GM20431 (cell line): ENCODE data around the gene HSCB.
"Not testable (repeated sequence)": the region's sequence is repeated elsewhere in the genome, so short reads cannot be mapped to it uniquely, and the experiment has no call there.

Experiments
- in situ Hi-C: fragments of 300-500 bp; cut with MseI, MboI; formaldehyde crosslinking; loops from one replicate; pipeline ENCODE4 v1.15.0; 2020; ENCODE audit warnings: low sequenced_read_pairs; ENCODE audit not compliant: unreplicated experiment

HSCB gene

GRCh38 chr22:28737701-28738100, 4.1 kb upstream of the HSCB start:
- in situ Hi-C loops = no loop called here

GRCh38 chr22:28738876-28739275, 3.0 kb upstream of the HSCB start:
- in situ Hi-C loops = not testable (repeated sequence)

- in situ Hi-C loops = no loop called here
These were observed 547 bp upstream of the HSCB start for GRCh38 chr22:28741200-28741784.

- in situ Hi-C loops = no loop called here
These were observed 723 bp downstream of the HSCB start for GRCh38 chr22:28742562-28742962.

DNA sequence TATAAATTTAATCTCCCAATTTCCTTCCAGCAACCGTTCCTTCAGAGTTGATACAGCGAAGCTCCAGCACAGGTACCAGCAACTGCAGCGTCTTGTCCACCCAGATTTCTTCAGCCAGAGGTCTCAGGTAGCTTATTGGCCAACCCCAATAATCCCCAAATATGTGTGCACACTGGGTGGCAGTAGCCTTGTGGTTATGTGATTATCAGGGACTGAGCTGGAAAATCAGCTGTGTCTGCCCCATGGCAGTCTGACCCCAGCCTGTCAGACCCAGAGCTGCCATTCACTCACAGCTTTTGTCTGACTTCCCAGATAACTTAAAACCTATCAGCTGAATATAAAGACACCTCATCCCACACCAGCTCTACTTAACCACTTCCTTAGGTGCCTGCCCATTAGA, 2.0 kb downstream of the HSCB start:
- in situ Hi-C loops = no loop called here

GRCh38 chr22:28750471-28750881, 8.6 kb downstream of the HSCB start:
- in situ Hi-C loops = no loop called here

GRCh38 chr22:28754512-28754911, 12.7 kb downstream of the HSCB start:
- in situ Hi-C loops = not testable (repeated sequence)

DNA sequence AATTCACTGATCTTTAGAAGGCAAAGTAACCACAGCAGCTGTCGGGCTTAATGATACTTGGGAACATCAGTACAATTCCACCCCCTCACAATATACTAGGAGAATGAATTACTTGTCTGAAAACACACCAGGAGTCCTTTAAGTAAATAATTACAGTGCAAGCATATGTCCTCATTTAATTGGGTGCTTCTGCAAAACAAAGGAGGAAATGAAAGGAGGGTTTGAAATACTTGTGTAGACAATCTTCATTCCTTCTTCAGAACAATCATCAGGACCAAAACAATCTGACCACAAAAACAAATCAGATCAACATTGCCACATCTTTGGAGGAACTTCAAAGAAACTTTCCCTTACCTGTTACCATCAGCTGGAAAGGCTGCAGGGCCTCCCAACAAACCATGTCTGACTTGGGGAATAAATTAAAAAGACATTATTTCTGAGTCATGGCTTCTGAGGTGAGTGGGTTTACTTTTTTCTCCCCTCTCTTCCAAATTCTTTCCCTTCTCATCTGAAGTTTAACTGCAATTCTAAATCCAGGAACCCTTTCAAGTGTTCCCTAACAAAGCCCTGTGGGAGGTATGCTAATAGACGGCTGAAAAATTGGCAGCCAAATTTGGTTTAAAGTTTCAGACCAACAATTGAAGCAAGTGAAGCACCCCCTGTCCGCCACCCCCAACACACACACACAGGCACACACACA, 18.2 kb downstream of the HSCB start:
- in situ Hi-C loops = no loop called here

- in situ Hi-C loops = no loop called here
These were observed 19.6 kb downstream of the HSCB start for GRCh38 chr22:28761449-28761755.

GRCh38 chr22:28762000-28762399, 20.2 kb downstream of the HSCB start:
- in situ Hi-C loops = not testable (repeated sequence)

GRCh38 chr22:28766628-28767027, 24.8 kb downstream of the HSCB start:
- in situ Hi-C loops = no loop called here

DNA sequence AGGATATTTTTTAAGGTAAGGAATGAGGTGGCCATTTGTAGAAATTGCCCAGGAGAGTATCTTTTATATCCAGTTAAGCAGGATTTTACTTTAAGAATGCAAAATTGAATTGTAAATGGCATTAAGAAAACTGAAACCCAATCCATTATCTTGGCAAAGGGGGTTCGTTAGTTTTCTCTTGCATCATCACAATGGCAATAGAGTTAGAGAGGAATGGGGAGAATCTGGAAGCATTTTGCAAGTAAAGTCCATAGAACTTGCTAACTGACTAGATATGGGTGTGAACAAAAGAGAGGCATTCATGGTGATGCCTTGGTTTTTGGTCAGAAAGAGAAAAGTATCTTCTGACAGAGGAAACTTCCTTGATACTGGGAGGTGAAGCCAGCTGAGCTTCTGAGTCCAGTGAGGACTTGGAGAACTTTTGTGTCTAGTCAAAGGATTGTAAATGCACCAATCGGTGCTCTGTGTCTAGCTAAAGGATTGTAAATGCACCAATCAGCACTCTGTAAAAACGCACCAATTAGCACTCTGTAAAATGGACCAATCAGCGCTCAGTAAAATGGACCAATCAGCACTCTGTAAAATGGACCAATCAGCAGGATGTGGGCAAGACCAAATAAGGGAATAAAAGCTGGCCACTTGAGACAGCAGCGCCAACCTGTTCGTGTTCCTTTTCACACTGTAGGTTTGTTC, 27.0 kb downstream of the HSCB start:
- in situ Hi-C loops = no loop called here

GRCh38 chr22:28769394-28770085, 27.7 kb downstream of the HSCB start:
- in situ Hi-C loops = no loop called here

DNA sequence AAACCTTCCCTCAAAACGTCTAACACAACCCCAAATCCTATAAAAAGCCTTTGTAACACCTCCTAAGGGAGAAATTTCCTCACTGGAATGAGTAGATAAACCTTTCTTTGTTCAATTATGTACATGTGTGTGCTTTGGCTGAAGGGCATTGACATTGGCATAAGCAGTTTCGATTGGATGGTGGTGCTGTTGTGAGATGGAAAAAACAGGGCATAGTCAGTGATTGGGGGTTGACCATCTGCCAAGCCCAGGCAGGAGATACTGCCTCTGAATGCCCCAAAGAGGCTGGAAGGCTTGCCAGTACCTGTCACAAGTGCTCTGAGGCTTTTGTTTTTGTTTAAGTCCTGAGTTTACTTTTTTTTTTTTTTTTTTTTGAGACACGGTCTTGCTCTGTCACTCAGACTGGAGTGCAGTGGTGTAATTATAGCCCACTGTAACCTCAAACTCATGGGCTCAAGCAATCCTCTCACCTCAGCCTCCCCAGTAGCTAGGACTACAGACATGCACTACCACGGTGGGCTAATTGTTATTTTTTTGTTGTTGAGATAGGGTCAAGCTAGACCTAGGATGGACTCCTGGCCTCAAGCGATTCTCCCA, 29.5 kb downstream of the HSCB start:
- in situ Hi-C loops = no loop called here

DNA sequence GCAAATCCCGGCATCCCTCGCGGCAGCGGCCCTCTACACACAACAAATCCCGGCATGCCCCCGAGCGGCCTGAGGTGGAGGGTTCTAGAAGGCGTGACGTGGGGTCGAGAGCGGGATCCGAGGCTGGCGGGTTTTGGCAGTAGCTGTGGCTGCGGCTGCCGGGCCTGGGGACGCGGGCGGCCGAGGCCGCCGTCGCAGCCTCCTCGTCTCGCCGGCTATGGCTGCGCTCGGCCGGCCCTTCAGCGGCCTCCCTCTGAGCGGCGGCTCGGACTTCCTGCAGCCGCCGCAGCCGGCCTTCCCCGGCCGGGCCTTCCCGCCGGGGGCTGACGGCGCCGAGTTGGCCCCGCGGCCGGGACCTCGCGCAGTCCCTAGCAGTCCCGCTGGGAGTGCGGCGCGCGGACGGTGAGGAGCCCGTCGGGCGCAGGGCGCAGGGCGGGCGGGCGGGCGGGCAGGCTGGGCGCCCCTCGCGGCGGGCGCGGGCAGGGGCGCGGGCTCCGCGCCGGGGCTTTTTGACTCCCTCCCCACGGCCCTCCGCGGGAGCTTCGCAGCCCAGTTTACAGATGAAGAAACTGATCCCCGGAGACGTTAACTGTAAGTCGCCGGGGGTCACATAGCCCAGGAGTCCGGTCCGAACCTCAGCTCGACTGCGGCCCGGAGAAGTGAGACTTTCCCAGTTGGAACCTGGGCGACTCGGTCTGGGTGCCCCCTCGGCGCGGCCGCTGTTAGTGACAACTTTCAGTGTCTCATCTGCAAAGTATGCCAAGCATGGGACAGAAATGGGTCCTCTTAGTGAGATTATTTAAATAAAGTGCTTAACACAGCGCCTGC, 31.0 kb downstream of the HSCB start, which contains the start of gene CCDC117:
Gene CCDC117, plus strand, starts transcription at position 63 of the 828 bp plus-strand sequence. Its CDS starts 155 bp downstream, at position 218.
- in situ Hi-C loops = no loop called here

DNA sequence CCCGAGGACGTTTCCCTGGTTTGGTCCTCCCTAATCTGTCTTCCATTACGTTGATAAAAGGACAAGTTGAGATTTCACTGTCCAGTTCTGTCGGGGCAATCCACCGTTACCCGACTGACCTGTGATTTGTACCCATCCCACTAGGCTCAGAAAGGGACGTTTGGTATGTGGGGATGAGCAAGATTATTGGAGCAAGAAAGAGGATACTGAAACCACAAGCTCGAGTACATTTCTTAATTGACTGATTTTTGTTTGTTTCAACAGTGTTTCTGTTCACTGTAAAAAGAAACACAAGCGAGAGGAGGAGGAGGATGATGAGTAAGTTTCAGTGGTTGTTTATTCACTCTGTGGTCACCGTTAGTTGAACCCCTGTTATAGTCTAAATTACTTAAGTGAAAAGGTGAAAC, 31.6 kb downstream of the HSCB start:
- in situ Hi-C loops = no loop called here

DNA sequence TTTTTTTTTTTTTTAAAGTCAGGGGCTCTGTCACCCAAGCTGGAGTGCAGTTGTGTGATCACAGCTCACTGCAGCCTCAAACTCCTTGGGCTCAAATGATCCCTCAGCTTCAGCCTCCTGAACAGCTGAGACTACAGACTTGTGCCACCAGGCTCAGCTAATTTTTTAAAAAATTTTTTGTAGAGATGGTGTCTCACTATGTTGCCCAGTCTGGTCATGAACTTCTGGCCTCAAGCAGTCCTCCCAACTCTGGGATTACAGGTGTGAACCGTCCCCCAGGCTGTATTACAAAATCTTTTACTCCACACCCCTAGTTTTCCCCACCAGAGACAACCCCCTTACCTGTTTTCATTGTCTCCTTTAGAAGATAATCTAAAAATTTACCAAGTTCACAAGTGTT, 32.5 kb downstream of the HSCB start:
- in situ Hi-C loops = no loop called here

- in situ Hi-C loops = no loop called here
These were observed 38.0 kb downstream of the HSCB start for GRCh38 chr22:28779833-28780232.

- in situ Hi-C loops = no loop called here
These were observed 38.5 kb downstream of the HSCB start for GRCh38 chr22:28780296-28780695.
